Uterus (tissue), 4 donors: ENCODE results near the gene SLC25A47. TPM values are rescaled to one million over a fixed set of nuclear protein-coding genes. Genes with fewer than 3 reads are reported as not detected.

Experiments used
- DNase-seq, 2 donors: peaks; one replicate each; pipeline ENCODE4 v3.0.0-alpha.2; 2019 to 2020
- H3K27ac ChIP-seq, 2 donors: fragments of 200-600 bp; sonication (generic); 1 replicate in 1 of 2; 2 replicates in 1 of 2; pipeline ENCODE4 v1.5.1; 2016 to 2018
- H3K27me3 ChIP-seq, 2 donors: fragments of 200-600 bp; sonication (generic); one replicate each; pipeline ENCODE4 v1.5.1; 2018 to 2019; ENCODE audit warnings: control low read depth in 1 of 2
- H3K36me3 ChIP-seq, 2 donors: fragments of 200-600 bp; sonication (generic); one replicate each; pipeline ENCODE4 v1.5.1; 2019; ENCODE audit warnings: control low read depth in 1 of 2
- H3K4me1 ChIP-seq, 2 donors: fragments of 200-600 bp; sonication (generic); one replicate each; pipeline ENCODE4 v1.5.1; 2018 to 2019; ENCODE audit warnings: control low read depth in 1 of 2
- H3K4me3 ChIP-seq, 2 donors: fragments of 200-600 bp; sonication (generic); 1 replicate in 1 of 2; 2 replicates in 1 of 2; pipeline ENCODE4 v1.5.1; 2018 to 2019; ENCODE audit warnings: mild to moderate bottlenecking in 1 of 2
- H3K9me3 ChIP-seq, 2 donors: fragments of 200-600 bp; sonication (generic); one replicate each; pipeline ENCODE4 v1.5.1; 2019; ENCODE audit warnings: control low read depth in 1 of 2
- CTCF ChIP-seq, 4 experiments: fragments of 200-600 bp in 2 of 4; fragments of 450-650 bp in 2 of 4; sonication (generic) in 2 of 4; IDR thresholded peaks; one replicate each; pipeline ENCODE4 v1.5.1; 2016 to 2019; ENCODE audit warnings: antibody characterized with exemption in 4 of 4, mild to moderate bottlenecking in 2 of 4, moderate library complexity in 1 of 4
- POLR2A ChIP-seq, 2 donors: fragments of 450-650 bp; IDR thresholded peaks; one replicate each; pipeline ENCODE4 v1.6.1; 2016; ENCODE audit warnings: antibody characterized with exemption in 2 of 2, mild to moderate bottlenecking in 1 of 2, moderate library complexity in 1 of 2
- intact Hi-C: fragments of 100-400 bp; cut with DNase I; formaldehyde crosslinking; loops from one replicate; pipeline ENCODE4 v1.15.1; 2023; ENCODE audit warnings: low total_unique reads
- total RNA-seq, 4 donors: library from RNA; depleted of rRNA in 3 of 4; stranded (reverse); fragments of >200 nt in 3 of 4; gene quantifications; one replicate each; pipeline versions ENCODE4 v1.1.0 to v1.2.4, GENCODE V29; 2014 to 2023
- donor health status: DM: yes; HTN: yes; CAD: no.

Gene SLC25A47
- total RNA-seq, 4 donors from 2014 or later = not detected

- H3K36me3 ChIP-seq = no peaks in the 10 kb centered on the region
- no peak overlapping the region for H3K27ac ChIP-seq
- H3K27me3 ChIP-seq = no peaks in the 10 kb centered on the region
- H3K4me1 ChIP-seq = no peaks in the 10 kb centered on the region
- no peaks in the 10 kb centered on the region for H3K9me3 ChIP-seq
- intact Hi-C loops = no loop called here
- TF ChIP-seq POLR2A (IDR thresholded peaks at IDR 0.05) (no peak), CTCF (IDR thresholded peaks at IDR 0.05) (no peak)
- no peak overlapping the region for H3K4me3 ChIP-seq
- DNase-seq = no peak
Measured at GRCh38 chr14:100334904-100335303, 11.8 kb downstream of the SLC25A47 start.

- Histone ChIP-seq H3K4me3 (no peak overlapping the region), H3K4me1 (peaks cover 0 to 4% of the 10 kb centered on the region in 2 donors), H3K36me3 (no peaks in the 10 kb centered on the region), H3K27me3 (no peaks in the 10 kb centered on the region), H3K9me3 (no peaks in the 10 kb centered on the region), H3K27ac (no peak overlapping the region)
- DNase-seq = peak in 1 of 2 donors; percentile 8
- no peak for TF ChIP-seq POLR2A (IDR thresholded peaks at IDR 0.05)
- TF ChIP-seq CTCF (IDR thresholded peaks at IDR 0.05) = no peak
- intact Hi-C loops = no loop called here
Measured at GRCh38 chr14:100336618-100337530, 13.7 kb downstream of the SLC25A47 start.

- no peak overlapping the region for H3K4me3 ChIP-seq
- H3K9me3 ChIP-seq = no peaks in the 10 kb centered on the region
- H3K27me3 ChIP-seq = no peaks in the 10 kb centered on the region
- no peak for TF ChIP-seq CTCF (IDR thresholded peaks at IDR 0.05)
- no peak for TF ChIP-seq POLR2A (IDR thresholded peaks at IDR 0.05)
- no peak for DNase-seq
- H3K27ac ChIP-seq = peak overlapping the region in 1 of 2 donors; percentile 14
- H3K4me1 ChIP-seq = peaks cover 0 to 5% of the 10 kb centered on the region in 2 donors
- intact Hi-C loops = no loop called here
- H3K36me3 ChIP-seq = no peaks in the 10 kb centered on the region
Measured at GRCh38 chr14:100339766-100340422, 16.8 kb downstream of the SLC25A47 start.

- Histone ChIP-seq H3K4me1 (peaks cover 0 to 5% of the 10 kb centered on the region in 2 donors), H3K27me3 (no peaks in the 10 kb centered on the region), H3K9me3 (no peaks in the 10 kb centered on the region), H3K36me3 (no peaks in the 10 kb centered on the region), H3K27ac (peak overlapping the region in 1 of 2 donors; percentile 14), H3K4me3 (no peak overlapping the region)
- TF ChIP-seq POLR2A (IDR thresholded peaks at IDR 0.05) = no peak
- TF ChIP-seq CTCF (IDR thresholded peaks at IDR 0.05) = no peak
- intact Hi-C loops = no loop called here
- DNase-seq = no peak
Measured at GRCh38 chr14:100340423-100340813, 17.3 kb downstream of the SLC25A47 start.
